SK-N-MC (cell line): ENCODE results near the gene PRXL2A.

Source experiments
- DNase-seq: peaks from one replicate; pipeline ENCODE4 v3.0.0-alpha.2; 2011; ENCODE audit warnings: low read depth, low spot score
- H3K27ac ChIP-seq: fragments of 200-600 bp; sonication (generic); 2 replicates; pipeline ENCODE4 v1.5.1; 2016; ENCODE audit warnings: mixed run types
- H3K36me3 ChIP-seq: fragments of 200-600 bp; sonication (generic); 2 replicates; pipeline ENCODE4 v1.6.1; 2017; ENCODE audit warnings: antibody characterized with exemption, low read length, mixed read lengths; ENCODE audit not compliant: insufficient read depth
- H3K4me3 ChIP-seq: fragments of 200-600 bp; sonication (generic); 2 replicates; pipeline ENCODE4 v1.5.1; 2016
- H3K9ac ChIP-seq: fragments of 200-600 bp; sonication (generic); 2 replicates; pipeline ENCODE4 v1.8.0; 2017; ENCODE audit warnings: mixed run types, mixed read lengths; ENCODE audit not compliant: insufficient read length
- H3K9me3 ChIP-seq: fragments of 200-600 bp; sonication (generic); 2 replicates; pipeline ENCODE4 v1.6.1; 2017; ENCODE audit warnings: low read depth, mild to moderate bottlenecking, antibody characterized with exemption, low read length, moderate library complexity, mixed read lengths
- EZH2 ChIP-seq: fragments of 200-600 bp; sonication (generic); IDR thresholded peaks from one replicate; pipeline ENCODE4 v1.6.1; 2017; ENCODE audit warnings: antibody characterized with exemption
- FOXP2 ChIP-seq: optimal IDR thresholded peaks from 2 replicates; pipeline ENCODE3; 2011; ENCODE audit warnings: mild to moderate bottlenecking, moderate library complexity; ENCODE audit not compliant: insufficient read depth; ENCODE audit errors: extremely low read length, control extremely low read depth
- POLR2AphosphoS5 ChIP-seq: IDR thresholded peaks from 2 replicates; pipeline ENCODE4 v1.6.1; 2012; ENCODE audit warnings: mild to moderate bottlenecking, low read depth, low read length, borderline replicate concordance

The PRXL2A gene

DNA sequence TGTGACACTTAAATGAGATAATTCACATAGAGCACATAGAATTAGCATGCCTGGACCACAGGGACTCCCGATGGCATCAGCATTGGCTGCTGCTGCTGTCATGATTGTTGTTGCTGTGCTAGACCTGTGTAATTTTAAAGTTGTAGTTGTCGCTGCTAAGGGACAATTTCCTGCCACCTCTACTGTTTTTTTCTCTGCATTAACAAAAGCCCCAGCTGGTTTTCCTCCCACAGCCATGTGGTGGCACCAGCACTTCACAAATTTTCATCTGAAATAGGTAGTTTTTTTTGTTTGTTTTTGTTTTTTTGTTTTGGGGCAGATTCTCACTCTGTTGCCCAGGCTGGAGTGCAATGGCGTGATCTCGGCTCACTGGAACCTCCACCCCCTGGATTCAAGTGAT, 25.4 kb upstream of the PRXL2A start:
- TF ChIP-seq EZH2 (no peak), FOXP2 (no peak), POLR2AphosphoS5 (no peak)
- Histone ChIP-seq H3K9ac (no peak overlapping the region), H3K4me3 (peak overlapping the region; percentile 43; the same call in 1 of the 2 replicates), H3K27ac (no peak overlapping the region), H3K9me3 (no peaks in the 10 kb centered on the region), H3K36me3 (no peaks in the 10 kb centered on the region)
- no peak for DNase-seq

DNA sequence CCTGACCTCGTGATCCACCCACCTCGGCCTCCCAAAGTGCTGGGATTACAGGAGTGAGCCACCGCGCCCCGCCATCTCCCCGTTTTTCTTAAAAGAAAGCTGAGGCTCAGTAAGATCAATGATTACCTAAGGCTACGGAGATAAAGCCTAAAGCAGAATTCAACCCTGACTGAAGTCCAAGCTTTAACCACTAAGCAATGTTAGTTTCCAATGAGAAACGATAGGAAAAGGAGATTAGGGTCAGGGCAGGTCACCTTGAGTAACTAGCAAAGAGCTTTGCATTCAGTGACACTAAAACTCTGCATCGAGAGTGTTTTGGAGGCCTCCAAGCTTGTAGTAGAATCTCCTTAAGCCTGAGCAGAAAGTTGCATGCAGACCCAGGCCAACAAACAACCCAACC, 17.6 kb upstream of the PRXL2A start:
- Histone ChIP-seq H3K9ac (no peak overlapping the region), H3K4me3 (no peak overlapping the region), H3K36me3 (no peaks in the 10 kb centered on the region), H3K9me3 (no peaks in the 10 kb centered on the region), H3K27ac (no peak overlapping the region)
- no peak for TF ChIP-seq EZH2
- TF ChIP-seq POLR2AphosphoS5 = no peak
- no peak for TF ChIP-seq FOXP2
- DNase-seq = no peak

DNA sequence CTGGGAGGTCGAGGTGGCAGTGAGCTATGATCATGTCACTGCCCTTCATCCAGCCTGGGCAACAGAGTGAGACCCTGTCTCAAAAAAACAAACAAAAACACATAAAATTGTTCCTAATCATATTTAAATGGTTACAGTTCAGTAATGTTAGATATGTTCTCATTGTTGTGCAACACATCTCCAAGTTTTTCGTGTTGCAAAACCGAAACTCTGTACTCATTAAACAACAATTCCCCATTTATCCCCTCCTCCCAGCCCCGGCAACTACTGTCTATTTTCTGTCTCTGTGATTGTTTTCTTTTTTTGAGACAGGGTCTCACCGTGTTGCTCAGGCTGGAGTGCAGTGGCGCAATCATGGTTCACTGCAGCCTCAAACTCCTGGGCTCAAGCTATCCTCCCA, 16.1 kb upstream of the PRXL2A start:
- H3K27ac ChIP-seq = no peak overlapping the region
- no peak overlapping the region for H3K9ac ChIP-seq
- H3K36me3 ChIP-seq = no peaks in the 10 kb centered on the region
- no peaks in the 10 kb centered on the region for H3K9me3 ChIP-seq
- DNase-seq = no peak
- TF ChIP-seq POLR2AphosphoS5 (no peak), FOXP2 (no peak), EZH2 (no peak)
- no peak overlapping the region for H3K4me3 ChIP-seq

DNA sequence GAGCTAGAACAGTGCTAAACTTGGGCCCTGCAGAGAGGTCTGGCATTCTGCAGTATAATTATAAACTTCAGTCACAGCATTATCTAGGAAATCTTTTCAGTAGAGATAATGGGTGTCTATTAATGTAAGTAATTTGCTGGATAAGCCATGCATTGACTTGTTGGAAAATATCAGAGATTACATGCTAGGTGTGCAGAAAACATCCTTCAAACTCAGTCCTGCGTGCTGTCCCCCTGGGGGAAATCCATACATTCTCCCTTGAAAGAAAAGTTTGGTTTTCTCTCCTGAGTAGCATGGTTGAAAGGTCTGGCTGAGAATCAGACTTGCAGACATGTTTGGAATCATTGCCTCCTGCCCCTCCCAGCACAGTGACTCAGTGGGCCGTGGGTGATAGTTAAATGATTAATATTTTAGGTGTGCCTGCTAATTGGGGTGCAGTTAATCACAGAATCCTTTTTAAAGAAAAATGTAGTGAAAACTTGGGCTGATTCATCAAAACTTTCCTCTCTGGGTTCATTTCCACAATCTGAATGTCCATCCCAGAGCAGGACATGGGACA, 13.9 kb upstream of the PRXL2A start:
- no peaks in the 10 kb centered on the region for H3K9me3 ChIP-seq

DNA sequence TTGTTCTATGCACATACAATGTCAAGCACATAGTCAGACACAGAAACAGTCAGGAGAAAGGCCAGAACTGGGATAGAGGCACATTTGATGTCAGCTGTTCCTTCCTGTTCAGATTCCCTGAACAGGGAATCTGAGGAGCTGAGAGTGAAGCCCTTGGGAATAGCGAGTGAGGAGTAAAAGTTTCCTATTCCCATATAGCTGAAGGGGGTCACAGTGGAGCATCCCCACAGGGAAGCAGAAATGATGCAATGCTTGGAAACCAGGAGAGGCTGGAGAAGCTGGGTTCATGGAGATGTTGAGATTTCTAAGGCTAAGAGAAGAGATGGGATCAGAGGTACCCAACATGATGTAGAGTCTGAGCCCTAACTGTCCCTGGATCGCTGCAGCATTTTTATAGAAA, 11.3 kb upstream of the PRXL2A start:
- no peak overlapping the region for H3K9ac ChIP-seq
- H3K36me3 ChIP-seq = no peaks in the 10 kb centered on the region
- H3K27ac ChIP-seq = no peak overlapping the region
- DNase-seq = no peak
- no peak for TF ChIP-seq EZH2
- no peak for TF ChIP-seq POLR2AphosphoS5
- TF ChIP-seq FOXP2 = no peak
- no peak overlapping the region for H3K4me3 ChIP-seq
- H3K9me3 ChIP-seq = no peaks in the 10 kb centered on the region

More for the DNA sequence above, 13.9 kb upstream of the PRXL2A start:
- Histone ChIP-seq H3K9ac (no peak overlapping the region), H3K27ac (no peak overlapping the region), H3K4me3 (no peak overlapping the region), H3K36me3 (no peaks in the 10 kb centered on the region)
- no peak for DNase-seq
- TF ChIP-seq EZH2 = no peak
- no peak for TF ChIP-seq POLR2AphosphoS5
- no peak for TF ChIP-seq FOXP2

GRCh38 chr10:80400136-80400804, 8.1 kb upstream of the PRXL2A start:
- Histone ChIP-seq H3K4me3 (no peak overlapping the region), H3K36me3 (no peaks in the 10 kb centered on the region), H3K27ac (no peak overlapping the region), H3K9ac (no peak overlapping the region), H3K9me3 (no peaks in the 10 kb centered on the region)
- no peak for DNase-seq
- TF ChIP-seq POLR2AphosphoS5 = no peak
- TF ChIP-seq FOXP2 = no peak
- no peak for TF ChIP-seq EZH2

DNA sequence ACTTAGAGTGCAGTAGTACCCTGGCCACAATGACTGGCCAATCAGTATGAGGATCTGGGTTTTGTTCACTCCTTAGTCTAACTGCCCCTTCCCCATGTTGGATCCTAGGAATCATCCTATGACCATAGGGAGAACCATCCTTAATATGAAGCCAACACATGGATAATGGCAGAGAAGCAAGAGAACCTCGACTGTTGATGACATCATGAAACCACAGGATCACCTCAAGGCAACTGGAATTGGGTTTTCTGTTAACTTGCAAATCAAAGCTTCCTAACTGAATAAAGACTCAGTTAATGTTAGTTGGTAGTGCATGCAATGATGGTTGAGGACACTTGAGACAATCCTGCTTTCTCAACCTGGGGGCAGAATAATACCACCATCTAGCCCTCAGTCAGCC, 3.3 kb upstream of the PRXL2A start:
- Histone ChIP-seq H3K36me3 (no peaks in the 10 kb centered on the region), H3K9ac (no peak overlapping the region), H3K27ac (no peak overlapping the region), H3K4me3 (no peak overlapping the region), H3K9me3 (no peaks in the 10 kb centered on the region)
- TF ChIP-seq EZH2 (no peak), POLR2AphosphoS5 (no peak), FOXP2 (no peak)
- DNase-seq = no peak

DNA sequence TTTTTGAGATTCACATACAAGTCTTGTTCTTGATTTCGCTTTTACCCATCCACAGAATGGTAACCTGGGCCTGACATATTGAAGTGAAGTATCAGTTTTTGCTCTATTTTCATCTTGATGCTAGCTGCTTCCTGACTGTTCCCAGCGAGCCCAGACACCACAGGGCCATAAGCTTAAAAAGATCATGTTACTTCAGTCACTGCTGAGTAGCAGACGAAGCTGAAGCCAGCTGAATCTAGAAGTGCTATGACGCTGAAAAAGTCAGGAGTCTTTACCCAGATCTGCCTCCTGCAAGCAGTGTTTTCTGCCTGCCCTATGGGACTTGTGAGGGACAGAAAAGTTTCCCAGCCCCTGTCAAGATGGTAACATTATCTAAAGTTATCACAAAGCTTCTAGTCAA, 2.7 kb upstream of the PRXL2A start:
- Histone ChIP-seq H3K27ac (no peak overlapping the region), H3K9ac (no peak overlapping the region), H3K9me3 (no peaks in the 10 kb centered on the region), H3K36me3 (no peaks in the 10 kb centered on the region), H3K4me3 (no peak overlapping the region)
- no peak for DNase-seq
- TF ChIP-seq POLR2AphosphoS5 (no peak), FOXP2 (no peak)

- TF ChIP-seq POLR2AphosphoS5 (no peak), FOXP2 (no peak), EZH2 (no peak)
- Histone ChIP-seq H3K9me3 (no peaks in the 10 kb centered on the region), H3K36me3 (no peaks in the 10 kb centered on the region), H3K27ac (no peak overlapping the region), H3K9ac (no peak overlapping the region), H3K4me3 (no peak overlapping the region)
- DNase-seq = no peak
Observed at GRCh38 chr10:80406204-80406603, 2.1 kb upstream of the PRXL2A start.
